Measurements from ENCODE around the gene INTS14. TPM values are rescaled to one million over a fixed set of nuclear protein-coding genes. Genes with fewer than 3 reads are reported as not detected.

The INTS14 gene
- total and polyA plus RNA-seq, 12 donors, result 16.4 to 64.6 (median 34.4) TPM

DNA sequence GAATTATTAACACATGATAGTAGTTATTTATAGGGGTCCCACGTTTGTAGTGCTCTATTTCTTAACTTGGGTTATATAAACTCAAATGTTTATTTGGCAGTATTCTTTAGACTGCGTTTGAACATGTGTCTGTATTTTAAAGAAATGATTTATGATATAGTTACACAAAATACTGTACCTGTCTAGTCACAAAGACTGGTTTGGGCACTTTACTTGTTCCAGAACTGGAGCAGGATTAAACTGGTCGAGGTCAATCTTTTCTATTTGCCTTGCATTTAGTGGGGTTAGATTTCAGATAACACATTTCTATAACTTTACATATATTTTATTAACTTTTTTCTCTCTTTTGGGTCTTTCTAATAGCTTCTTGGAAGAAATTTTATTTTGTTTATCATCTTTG is 41.2 kb downstream of the INTS14 start:
- Histone ChIP-seq H3K9me3 (replicated peaks in 1 of 3) (no peaks in the 10 kb centered on the region), H3K36me3 (replicated peaks in 1 of 2) (peaks cover 0 to 37% of the 10 kb centered on the region in 2 donors), H3K27me3 (no peaks in the 10 kb centered on the region), H3K27ac (no peak overlapping the region), H3K4me1 (replicated peaks in 1 of 2) (no peaks in the 10 kb centered on the region), H3K4me3 (no peak overlapping the region)
- 85 to 90% (median 87%) methylated on average over 3 of the region's 3 CpGs for WGBS, 4 donors
- TF ChIP-seq POLR2A (IDR thresholded peaks at IDR 0.05) (no peak), CTCF (IDR thresholded peaks at IDR 0.05) (no peak)
- DNase-seq, result no peak
- intact Hi-C loops (cut with DNase I), result no loop called here

DNA sequence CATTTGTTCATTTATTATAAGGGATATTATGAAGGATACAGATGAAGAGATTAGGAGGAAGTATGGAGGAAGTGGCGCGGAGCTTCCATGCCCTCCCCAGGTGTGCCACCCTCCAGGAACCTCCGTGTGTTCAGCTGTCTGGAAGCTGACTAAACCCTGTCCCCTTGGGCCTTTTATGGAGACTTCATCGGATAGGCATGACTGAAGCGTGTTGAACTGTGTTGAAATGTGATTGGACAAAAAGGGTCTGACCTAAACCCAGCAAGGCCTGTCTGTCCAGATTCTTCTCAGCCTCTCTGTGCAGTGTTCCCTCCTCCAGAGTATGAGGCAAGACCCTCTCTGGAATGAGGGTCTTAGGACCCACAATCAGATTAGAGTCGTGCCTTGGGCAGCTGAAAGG is 49.0 kb downstream of the INTS14 start:
- 91 to 97% (median 95%) methylated on average over 6 of the region's 6 CpGs for WGBS, 4 donors
- DNase-seq, result no peak

GRCh38 chr15:65559941-65560340 is 51.0 kb downstream of the INTS14 start:
- no peak for DNase-seq
- Histone ChIP-seq H3K36me3 (replicated peaks in 1 of 2) (peaks cover 0 to 39% of the 10 kb centered on the region in 2 donors), H3K4me1 (replicated peaks in 1 of 2) (no peaks in the 10 kb centered on the region), H3K27ac (no peak overlapping the region), H3K27me3 (no peaks in the 10 kb centered on the region), H3K9me3 (replicated peaks in 1 of 3) (no peaks in the 10 kb centered on the region), H3K4me3 (no peak overlapping the region)
- intact Hi-C loops (cut with DNase I), result no loop called here
- TF ChIP-seq POLR2A (IDR thresholded peaks at IDR 0.05) (no peak), CTCF (IDR thresholded peaks at IDR 0.05) (no peak)

More for the DNA sequence above, 49.0 kb downstream of the INTS14 start:
- peaks cover 0 to 45% of the 10 kb centered on the region in 2 donors for H3K36me3 ChIP-seq (replicated peaks in 1 of 2)
- H3K4me3 ChIP-seq, result no peak overlapping the region
- H3K4me1 ChIP-seq (replicated peaks in 1 of 2), result no peaks in the 10 kb centered on the region
- intact Hi-C loops (cut with DNase I), result no loop called here
- H3K27me3 ChIP-seq, result no peaks in the 10 kb centered on the region
- H3K27ac ChIP-seq, result no peak overlapping the region
- TF ChIP-seq CTCF (IDR thresholded peaks at IDR 0.05), result no peak
- no peak for TF ChIP-seq POLR2A (IDR thresholded peaks at IDR 0.05)
- no peaks in the 10 kb centered on the region for H3K9me3 ChIP-seq (replicated peaks in 1 of 3)

DNA sequence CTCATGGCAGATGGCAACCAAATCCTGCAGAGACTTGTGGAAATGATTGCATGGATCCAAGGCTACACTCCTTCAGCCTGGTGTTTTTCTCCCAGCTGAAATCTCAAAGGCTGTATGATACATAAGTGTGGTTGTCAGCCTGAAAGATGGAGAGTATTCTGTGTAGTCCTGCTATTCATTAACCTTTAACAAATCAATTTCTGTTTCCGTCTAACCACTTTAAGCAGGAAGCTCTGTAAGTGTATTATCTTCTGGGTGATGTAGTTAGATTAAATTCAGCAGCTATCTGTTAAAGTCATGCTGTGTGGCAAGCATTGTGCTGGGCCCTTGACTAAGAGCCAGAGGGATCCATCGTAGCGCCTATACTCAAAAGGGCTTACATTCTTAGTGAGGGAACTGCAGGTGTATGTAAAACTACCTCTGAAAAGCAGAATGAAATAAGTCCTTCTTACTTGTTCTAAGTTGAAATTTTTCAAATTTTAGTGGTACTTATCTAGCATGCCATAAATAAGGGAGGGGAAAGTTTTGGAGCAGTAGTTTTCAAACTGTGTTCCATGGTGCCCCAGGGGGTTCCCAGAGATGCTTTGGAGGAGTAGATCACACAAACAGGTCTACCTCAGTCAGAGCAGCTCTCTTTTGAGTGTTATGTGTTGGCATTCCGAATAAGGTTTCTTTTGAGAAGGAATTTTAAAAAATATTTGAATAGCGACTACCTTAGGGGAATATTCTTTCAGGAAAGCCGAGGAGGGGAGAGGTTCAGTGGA is 51.8 kb downstream of the INTS14 start:
- Histone ChIP-seq H3K4me1 (replicated peaks in 1 of 2) (no peaks in the 10 kb centered on the region), H3K36me3 (replicated peaks in 1 of 2) (peaks cover 0 to 31% of the 10 kb centered on the region in 2 donors), H3K9me3 (replicated peaks in 1 of 3) (no peaks in the 10 kb centered on the region), H3K4me3 (no peak overlapping the region), H3K27me3 (no peaks in the 10 kb centered on the region), H3K27ac (no peak overlapping the region)
- TF ChIP-seq CTCF (IDR thresholded peaks at IDR 0.05), result no peak
- no peak for TF ChIP-seq POLR2A (IDR thresholded peaks at IDR 0.05)
- intact Hi-C loops (cut with DNase I), result no loop called here
- WGBS, 4 donors, result 92 to 95% (median 93%) methylated on average over 6 of the region's 6 CpGs
- no peak for DNase-seq
